Measurements from ENCODE around the gene ANKMY1. TPM values are rescaled to one million over a fixed set of nuclear protein-coding genes. Genes with fewer than 3 reads are reported as not detected.

Gene ANKMY1
- total and polyA plus RNA-seq, 2 of the 13 experiments (the other 11 are each of a cell fraction or from before 2014, with no cell fraction given), result 11.7 to 18.8 TPM

- TF ChIP-seq AHDC1 (CRISPR knock-in tag; IDR thresholded peaks at IDR 0.05; ENCODE audit: borderline replicate concordance), result no peak
- no peak for TF ChIP-seq MIER2 (CRISPR knock-in tag; IDR thresholded peaks at IDR 0.05)
- TF ChIP-seq LCORL (IDR thresholded peaks at IDR 0.05), result 0 out of 2 replicates have a peak, but pooled peaks have one; percentile 40
- no peak for TF ChIP-seq LCORL (CRISPR knock-in tag; IDR thresholded peaks at IDR 0.05)
- 0 out of 2 replicates have a peak, but pooled peaks have one; percentile 30 for TF ChIP-seq KMT2A (CRISPR knock-in tag; IDR thresholded peaks at IDR 0.05)
- TF ChIP-seq TGIF2 (CRISPR knock-in tag; IDR thresholded peaks at IDR 0.05), result no peak
- TF ChIP-seq ZNF644 (CRISPR knock-in tag; IDR thresholded peaks at IDR 0.05; ENCODE audit: low read depth), result no peak
- no peak for TF ChIP-seq TOE1 (CRISPR knock-in tag; IDR thresholded peaks at IDR 0.05)
- TF ChIP-seq ZNF34 (CRISPR knock-in tag; IDR thresholded peaks at IDR 0.05; ENCODE audit: borderline replicate concordance), result no peak
- no peak; the same call in 1 of the 2 replicates for TF ChIP-seq MAX (IDR thresholded peaks at IDR 0.05)
- 0 out of 2 replicates have a peak, but pooled peaks have one; percentile 18 for TF ChIP-seq PATZ1 (CRISPR knock-in tag; IDR thresholded peaks at IDR 0.05)
- no peak for TF ChIP-seq LRRFIP1 (CRISPR knock-in tag; conservative IDR thresholded peaks at IDR 0.05)
- no peak for TF ChIP-seq HOXA9 (CRISPR knock-in tag; IDR thresholded peaks at IDR 0.05; ENCODE audit: borderline replicate concordance)
- no peak for TF ChIP-seq MAZ (IDR thresholded peaks at IDR 0.05; ENCODE audit: borderline replicate concordance, low read depth, low read length)
- TF ChIP-seq MAZ (CRISPR knock-in tag; IDR thresholded peaks at IDR 0.05; ENCODE audit: low read depth), result 0 out of 2 replicates have a peak, but pooled peaks have one; percentile 34
- TF ChIP-seq ZNF678 (CRISPR knock-in tag; IDR thresholded peaks at IDR 0.05), result no peak
- TF ChIP-seq SAP130 (CRISPR knock-in tag; IDR thresholded peaks at IDR 0.05; ENCODE audit: low read depth), result peak; percentile 68
- TF ChIP-seq MIER3 (CRISPR knock-in tag; IDR thresholded peaks at IDR 0.05; ENCODE audit: borderline replicate concordance), result 0 out of 2 replicates have a peak, but pooled peaks have one; percentile 22
Measured at GRCh38 chr2:240513549-240514287, 44.1 kb downstream of the ANKMY1 start (continued).

Data from HepG2 (cell line).